Measurements from ENCODE around the gene CCDC39.

The CCDC39 gene

DNA sequence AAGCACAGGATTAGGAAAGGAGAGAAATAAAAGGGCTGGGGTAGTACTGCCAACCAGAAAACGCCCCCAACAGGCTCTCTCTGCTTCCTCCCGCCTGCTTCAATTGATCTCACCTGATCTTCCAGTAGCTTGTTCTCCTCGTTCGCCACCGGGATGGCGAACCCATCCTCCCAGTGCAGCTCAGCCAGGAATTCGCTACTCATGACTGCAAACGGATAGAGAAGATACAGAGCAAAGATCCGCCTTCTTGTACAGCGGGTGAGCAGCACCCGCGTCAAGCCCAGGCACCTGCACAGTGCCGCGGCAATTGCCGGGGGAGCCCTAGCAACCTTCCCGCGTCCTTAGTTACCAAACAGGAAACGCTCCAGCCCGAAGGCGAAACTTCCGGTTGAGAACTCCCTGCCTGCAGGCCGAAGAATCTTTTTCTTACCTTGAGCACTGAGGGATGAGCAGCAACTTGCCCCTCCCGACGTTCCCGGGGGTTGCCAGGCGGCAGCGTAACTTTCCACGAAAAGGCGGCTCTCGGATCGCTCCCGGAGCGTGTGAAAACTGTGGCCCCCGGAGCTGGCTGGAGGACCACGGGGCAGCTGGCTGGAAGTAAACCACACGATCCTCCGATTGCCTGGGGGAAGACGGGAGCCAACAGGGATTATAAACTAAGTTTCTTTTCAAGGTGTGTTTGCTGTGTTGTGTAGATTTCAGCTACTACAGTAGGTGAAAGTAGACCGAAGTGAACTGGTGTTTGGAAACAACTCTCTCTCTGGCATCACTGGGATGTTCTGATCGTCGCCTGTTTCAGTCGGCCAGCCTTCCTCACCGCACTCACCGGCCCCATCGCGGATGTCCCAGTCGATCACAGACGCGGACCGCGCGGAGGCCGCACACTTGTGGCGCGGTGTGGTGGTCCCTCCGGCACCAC lies at the start of gene CCDC39:
TSS of gene CCDC39 (minus strand) at position 312 of the 919 bp plus-strand sequence. CDS start at position 203, 109 bp downstream.
- H3K9me3 ChIP-seq (ENCODE audit: low read length): no peaks in the 10 kb centered on the region
- peak within 1 kb of the TSS; percentile 46; the same call in 1 of the 2 replicates for H3K9ac ChIP-seq (ENCODE audit: low read length)
- H3K79me2 ChIP-seq (ENCODE audit: insufficient read depth, low read length): no peaks in the 10 kb centered on the region
- H3K27me3 ChIP-seq (ENCODE audit: insufficient read depth, low read length): no peaks in the 10 kb centered on the region
- H2AFZ ChIP-seq (ENCODE audit: low read length): peak within 1 kb of the TSS; percentile 53
- H3K4me1 ChIP-seq (ENCODE audit: insufficient read depth, low read length, severe bottlenecking): peaks cover 14% of the 10 kb centered on the region
- peak within 1 kb of the TSS; percentile 81 for H3K4me2 ChIP-seq (ENCODE audit: low read length)
- H3K9me2 ChIP-seq (ENCODE audit: low read depth, low read length): no peaks in the 10 kb centered on the region
- no peaks in the 10 kb centered on the region for H4K20me1 ChIP-seq (ENCODE audit: insufficient read depth, low read length)
- no peaks in the 10 kb centered on the region for H3F3A ChIP-seq (ENCODE audit: insufficient read depth, low read length)
- peak; percentile 81; the same call in 1 of the 2 replicates for TF ChIP-seq EZH2 (IDR thresholded peaks at IDR 0.05; ENCODE audit: borderline replicate concordance, low read length)
- TF ChIP-seq, protein P1, sequence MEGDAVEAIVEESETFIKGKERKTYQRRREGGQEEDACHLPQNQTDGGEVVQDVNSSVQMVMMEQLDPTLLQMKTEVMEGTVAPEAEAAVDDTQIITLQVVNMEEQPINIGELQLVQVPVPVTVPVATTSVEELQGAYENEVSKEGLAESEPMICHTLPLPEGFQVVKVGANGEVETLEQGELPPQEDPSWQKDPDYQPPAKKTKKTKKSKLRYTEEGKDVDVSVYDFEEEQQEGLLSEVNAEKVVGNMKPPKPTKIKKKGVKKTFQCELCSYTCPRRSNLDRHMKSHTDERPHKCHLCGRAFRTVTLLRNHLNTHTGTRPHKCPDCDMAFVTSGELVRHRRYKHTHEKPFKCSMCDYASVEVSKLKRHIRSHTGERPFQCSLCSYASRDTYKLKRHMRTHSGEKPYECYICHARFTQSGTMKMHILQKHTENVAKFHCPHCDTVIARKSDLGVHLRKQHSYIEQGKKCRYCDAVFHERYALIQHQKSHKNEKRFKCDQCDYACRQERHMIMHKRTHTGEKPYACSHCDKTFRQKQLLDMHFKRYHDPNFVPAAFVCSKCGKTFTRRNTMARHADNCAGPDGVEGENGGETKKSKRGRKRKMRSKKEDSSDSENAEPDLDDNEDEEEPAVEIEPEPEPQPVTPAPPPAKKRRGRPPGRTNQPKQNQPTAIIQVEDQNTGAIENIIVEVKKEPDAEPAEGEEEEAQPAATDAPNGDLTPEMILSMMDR (IDR thresholded peaks at IDR 0.05; ENCODE audit: low read length): 0 out of 2 replicates have a peak, but pooled peaks have one; percentile 15
- H3K27ac ChIP-seq (ENCODE audit: low read depth, low read length, poor library complexity, severe bottlenecking): no peak within 1 kb of the TSS
- H3K36me3 ChIP-seq (ENCODE audit: insufficient read depth, low read length): no peaks in the 10 kb centered on the region
- H3K4me3 ChIP-seq (ENCODE audit: low read depth, low read length, poor library complexity, severe bottlenecking): peak within 1 kb of the TSS; percentile 68

DNA sequence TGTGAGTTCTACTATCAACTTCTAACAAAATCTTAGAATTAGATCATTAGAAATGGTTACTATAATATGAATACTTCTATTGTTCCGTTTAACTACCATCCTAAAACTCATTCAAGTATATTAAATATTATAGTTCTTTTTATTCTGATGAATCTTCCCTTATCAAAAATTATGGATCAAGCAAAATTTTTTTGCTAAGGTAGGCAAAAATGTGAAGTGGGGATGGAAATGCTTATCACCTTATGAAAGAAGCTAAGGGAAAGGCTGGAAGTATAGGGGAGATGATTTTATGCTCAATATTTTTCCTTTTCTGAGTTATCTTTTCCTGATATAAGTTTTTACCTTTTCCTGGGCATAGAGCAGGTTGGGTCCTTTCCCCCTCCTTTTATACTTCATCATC lies 40.7 kb upstream of the CCDC39 start:
- Histone ChIP-seq H2AFZ (ENCODE audit: low read length) (no peak overlapping the region), H3K36me3 (ENCODE audit: insufficient read depth, low read length) (no peaks in the 10 kb centered on the region), H4K20me1 (ENCODE audit: insufficient read depth, low read length) (no peaks in the 10 kb centered on the region), H3K9me2 (ENCODE audit: low read depth, low read length) (no peaks in the 10 kb centered on the region), H3K4me1 (ENCODE audit: insufficient read depth, low read length, severe bottlenecking) (no peaks in the 10 kb centered on the region), H3K4me3 (ENCODE audit: low read depth, low read length, poor library complexity, severe bottlenecking) (no peak overlapping the region), H3K9ac (ENCODE audit: low read length) (no peak overlapping the region), H3K4me2 (ENCODE audit: low read length) (no peak overlapping the region), H3K27me3 (ENCODE audit: insufficient read depth, low read length) (no peaks in the 10 kb centered on the region), H3K79me2 (ENCODE audit: insufficient read depth, low read length) (no peaks in the 10 kb centered on the region), H3F3A (ENCODE audit: insufficient read depth, low read length) (no peaks in the 10 kb centered on the region), H3K9me3 (ENCODE audit: low read length) (no peaks in the 10 kb centered on the region), H3K27ac (ENCODE audit: low read depth, low read length, poor library complexity, severe bottlenecking) (no peak overlapping the region)
- TF ChIP-seq EZH2 (IDR thresholded peaks at IDR 0.05; ENCODE audit: borderline replicate concordance, low read length): no peak
- TF ChIP-seq, protein P1 (IDR thresholded peaks at IDR 0.05; ENCODE audit: low read length): no peak

DNA sequence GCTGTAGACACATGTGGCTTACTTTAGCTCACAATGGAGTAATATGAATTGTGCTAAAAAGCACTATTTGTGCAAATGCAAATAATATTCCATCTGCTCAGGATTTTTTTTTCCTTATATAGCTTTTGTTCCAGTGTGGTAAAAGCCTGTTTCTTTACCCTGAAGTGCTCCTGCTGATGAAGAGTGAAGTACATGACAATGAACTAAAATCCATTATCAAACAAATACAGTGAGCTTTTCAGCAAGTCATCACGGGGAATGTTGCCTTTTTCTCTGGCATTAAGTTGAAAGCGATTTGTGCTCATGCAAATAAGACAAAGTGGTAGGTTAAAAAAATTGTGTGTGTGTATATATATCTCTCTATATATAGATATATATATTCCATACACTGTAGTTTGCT lies 28.6 kb upstream of the CCDC39 start:
- no peak overlapping the region for H2AFZ ChIP-seq (ENCODE audit: low read length)
- no peaks in the 10 kb centered on the region for H3F3A ChIP-seq (ENCODE audit: insufficient read depth, low read length)
- no peak overlapping the region for H3K9ac ChIP-seq (ENCODE audit: low read length)
- no peak overlapping the region for H3K4me2 ChIP-seq (ENCODE audit: low read length)
- 0 out of 2 replicates have a peak, but pooled peaks cover 3% of the 10 kb centered on the region for H3K9me3 ChIP-seq (ENCODE audit: low read length)
- no peaks in the 10 kb centered on the region for H4K20me1 ChIP-seq (ENCODE audit: insufficient read depth, low read length)
- H3K4me3 ChIP-seq (ENCODE audit: low read depth, low read length, poor library complexity, severe bottlenecking): no peak overlapping the region
- H3K36me3 ChIP-seq (ENCODE audit: insufficient read depth, low read length): no peaks in the 10 kb centered on the region
- H3K27me3 ChIP-seq (ENCODE audit: insufficient read depth, low read length): no peaks in the 10 kb centered on the region
- H3K27ac ChIP-seq (ENCODE audit: low read depth, low read length, poor library complexity, severe bottlenecking): no peak overlapping the region
- no peaks in the 10 kb centered on the region for H3K9me2 ChIP-seq (ENCODE audit: low read depth, low read length)
- H3K4me1 ChIP-seq (ENCODE audit: insufficient read depth, low read length, severe bottlenecking): no peaks in the 10 kb centered on the region
- TF ChIP-seq EZH2 (IDR thresholded peaks at IDR 0.05; ENCODE audit: borderline replicate concordance, low read length): no peak
- TF ChIP-seq, protein P1 (IDR thresholded peaks at IDR 0.05; ENCODE audit: low read length): no peak
- H3K79me2 ChIP-seq (ENCODE audit: insufficient read depth, low read length): no peaks in the 10 kb centered on the region
